Psoas muscle (tissue), 8 donors: ENCODE measurements around the gene NTNG1. TPM values are rescaled to one million over a fixed set of nuclear protein-coding genes. Genes with fewer than 3 reads are reported as not detected.

Experiments used
- ATAC-seq, 4 donors: fragments of 200-7000 bp; cut with Tn5 transposase; one replicate each; pipeline ENCODE4 v1.9.1; 2020; ENCODE audit warnings: moderate library complexity in 3 of 4, mild to moderate bottlenecking in 2 of 4
- DNase-seq, 2 donors: peaks; one replicate each; pipeline ENCODE4 v3.0.0-alpha.2; 2020
- H3K27ac ChIP-seq: fragments of 200-600 bp; one replicate; pipeline ENCODE4 v1.8.0; 2022
- H3K27me3 ChIP-seq, 3 donors: fragments of 200-600 bp in 1 of 3; one replicate each; pipeline versions ENCODE4 v1.6.1 to v1.8.0; 2013 to 2022; ENCODE audit warnings: low read length in 2 of 3, mild to moderate bottlenecking in 2 of 3, moderate library complexity in 1 of 3; ENCODE audit not compliant: insufficient read depth in 3 of 3
- H3K36me3 ChIP-seq, 2 donors: fragments of 200-600 bp in 1 of 2; one replicate each; pipeline versions ENCODE4 v1.6.1 to v1.8.0; 2013 to 2022; ENCODE audit warnings: low read depth in 1 of 2, mild to moderate bottlenecking in 1 of 2, moderate library complexity in 1 of 2; ENCODE audit not compliant: insufficient read depth in 1 of 2
- H3K4me1 ChIP-seq: fragments of 200-600 bp; one replicate; pipeline ENCODE4 v1.8.0; 2022
- H3K4me3 ChIP-seq: fragments of 200-600 bp; one replicate; pipeline ENCODE4 v1.8.0; 2022; ENCODE audit warnings: mild to moderate bottlenecking
- H3K9me3 ChIP-seq: fragments of 200-600 bp; one replicate; pipeline ENCODE4 v1.8.0; 2022
- CTCF ChIP-seq: fragments of 200-600 bp; IDR thresholded peaks from one replicate; pipeline ENCODE4 v1.8.0; 2022; ENCODE audit warnings: antibody characterized with exemption
- WGBS, 3 donors: extraction: QIAGEN DNeasy Blood & Tissue Kit; methylation state at CpG; one replicate each; pipeline versions ENCODE4 v1.1.6 to v1.1.7; 2013; 5-methylcytosine and 5-hydroxymethylcytosine counted together
- intact Hi-C, 2 donors: fragments of 100-400 bp; cut with DNase I; formaldehyde crosslinking; loops; one replicate each; pipeline versions ENCODE4 v1.11.0 to v1.14.2; 2022
- polyA plus RNA-seq, 3 donors: library from polyadenylated mRNA; stranded (reverse); fragments of 200-250 nt; gene quantifications; one replicate each; pipeline ENCODE4 v1.2.3, GENCODE V29; 2013
- total RNA-seq, 4 donors: library from RNA; stranded (reverse); fragmentation: NEBNext Ultra II Directional in 2 of 4; extraction: Animal tissue kit (Norgen Biotek cat#: 25700) in 2 of 4; gene quantifications; one replicate each; pipeline versions ENCODE4 v1.2.1 to v1.2.4, GENCODE V29; 2021 to 2023
- donor health status: healthy with polysubstance abuse.
- donor health status: DM: no; HTN: no; CAD: no; lungs with moderate emphysema.
- donor health status: Bipolar disorder and iron deficiency.
- donor health status: healthy.
- donor health status: DM: yes; HTN: yes; CAD: no.
- donor health status: DM: no; HTN: no; CAD: no.
- donor health status: DM: no; HTN: no; CAD: no.
- donor health status: DM: yes; HTN: yes; CAD: no.

Gene NTNG1
- total and polyA plus RNA-seq, 7 donors, result 0.01 to 0.34 (median 0.27) TPM; not detected in 4

GRCh38 chr1:107196973-107197562, 56.2 kb downstream of the NTNG1 start:
- no peaks in the 10 kb centered on the region for H3K27me3 ChIP-seq
- H3K4me3 ChIP-seq, result no peak overlapping the region
- intact Hi-C loops, result no loop called here
- peaks cover 9% of the 10 kb centered on the region for H3K9me3 ChIP-seq
- no peaks in the 10 kb centered on the region for H3K36me3 ChIP-seq
- 37 to 51% (median 45%) methylated on average over 5 of the region's 5 CpGs for WGBS, 3 donors
- H3K27ac ChIP-seq, result no peak overlapping the region
- H3K4me1 ChIP-seq, result no peaks in the 10 kb centered on the region
- DNase-seq (no peak), ATAC-seq (no peak)
- no peak for TF ChIP-seq CTCF

- no peak for TF ChIP-seq CTCF
- ATAC-seq, result no peak
- 37 to 40% (median 38%) methylated on average over 5 of the region's 5 CpGs for WGBS, 3 donors
Measured at GRCh38 chr1:107198561-107198960, 57.7 kb downstream of the NTNG1 start.

GRCh38 chr1:107200631-107201030, 59.8 kb downstream of the NTNG1 start:
- no peak for TF ChIP-seq CTCF
- WGBS, 3 donors, result 84 to 87% (median 85%) methylated on average over 1 of the region's 1 CpG
- DNase-seq, result no peak

More at GRCh38 chr1:107198561-107198960, 57.7 kb downstream of the NTNG1 start:
- Histone ChIP-seq H3K27ac (no peak overlapping the region), H3K27me3 (no peaks in the 10 kb centered on the region), H3K9me3 (peaks cover 15% of the 10 kb centered on the region), H3K36me3 (no peaks in the 10 kb centered on the region), H3K4me3 (no peak overlapping the region), H3K4me1 (no peaks in the 10 kb centered on the region)
- intact Hi-C loops, result no loop called here
- DNase-seq, result no peak

GRCh38 chr1:107202007-107202406, 61.2 kb downstream of the NTNG1 start:
- WGBS, 3 donors, result 91 to 97% (median 96%) methylated on average over 1 of the region's 1 CpG
- H3K4me3 ChIP-seq, result no peak overlapping the region
- H3K27me3 ChIP-seq, result no peaks in the 10 kb centered on the region
- no peak overlapping the region for H3K27ac ChIP-seq
- peaks cover 15% of the 10 kb centered on the region for H3K9me3 ChIP-seq
- no peak for TF ChIP-seq CTCF
- DNase-seq (no peak), ATAC-seq (no peak)
- H3K36me3 ChIP-seq, result no peaks in the 10 kb centered on the region
- no peaks in the 10 kb centered on the region for H3K4me1 ChIP-seq
- intact Hi-C loops, result no loop called here

More at GRCh38 chr1:107200631-107201030, 59.8 kb downstream of the NTNG1 start:
- no peak overlapping the region for H3K4me3 ChIP-seq
- no peak overlapping the region for H3K27ac ChIP-seq
- intact Hi-C loops, result no loop called here
- no peaks in the 10 kb centered on the region for H3K4me1 ChIP-seq
- H3K36me3 ChIP-seq, result no peaks in the 10 kb centered on the region
- H3K9me3 ChIP-seq, result peaks cover 15% of the 10 kb centered on the region
- ATAC-seq, result no peak
- no peaks in the 10 kb centered on the region for H3K27me3 ChIP-seq

- TF ChIP-seq CTCF, result no peak
- Histone ChIP-seq H3K4me1 (no peaks in the 10 kb centered on the region), H3K36me3 (no peaks in the 10 kb centered on the region), H3K27ac (no peak overlapping the region), H3K27me3 (no peaks in the 10 kb centered on the region), H3K9me3 (no peaks in the 10 kb centered on the region), H3K4me3 (no peak overlapping the region)
- WGBS, 3 donors, result 79 to 83% (median 80%) methylated on average over 7 of the region's 7 CpGs
- ATAC-seq (no peak), DNase-seq (no peak)
- intact Hi-C loops, result no loop called here
Measured at GRCh38 chr1:107213225-107213624, 72.4 kb downstream of the NTNG1 start.
